Vagina (tissue), 2 donors: Measurements from ENCODE around the gene SUPT3H.

Source experiments
- POLR2A ChIP-seq, 2 donors: fragments of 450-650 bp; IDR thresholded peaks; one replicate each; pipeline ENCODE4 v1.6.1; 2017; ENCODE audit warnings: antibody characterized with exemption in 2 of 2, mild to moderate bottlenecking in 2 of 2, moderate library complexity in 2 of 2
- TF ChIP-seq, protein P1 (sequence below), 3 experiments: fragments of 450-650 bp in 2 of 3; fragments of 200-600 bp in 1 of 3; sonication (generic) in 1 of 3; IDR thresholded peaks; one replicate each; pipeline ENCODE4 v1.5.1; 2017 to 2019; ENCODE audit warnings: antibody characterized with exemption in 3 of 3, mild to moderate bottlenecking in 2 of 3, moderate library complexity in 2 of 3

GRCh38 chr6:44923444-44923843, 454.3 kb downstream of the SUPT3H start:
- TF ChIP-seq POLR2A (IDR thresholded peaks at IDR 0.05): no peak
- TF ChIP-seq, protein P1, sequence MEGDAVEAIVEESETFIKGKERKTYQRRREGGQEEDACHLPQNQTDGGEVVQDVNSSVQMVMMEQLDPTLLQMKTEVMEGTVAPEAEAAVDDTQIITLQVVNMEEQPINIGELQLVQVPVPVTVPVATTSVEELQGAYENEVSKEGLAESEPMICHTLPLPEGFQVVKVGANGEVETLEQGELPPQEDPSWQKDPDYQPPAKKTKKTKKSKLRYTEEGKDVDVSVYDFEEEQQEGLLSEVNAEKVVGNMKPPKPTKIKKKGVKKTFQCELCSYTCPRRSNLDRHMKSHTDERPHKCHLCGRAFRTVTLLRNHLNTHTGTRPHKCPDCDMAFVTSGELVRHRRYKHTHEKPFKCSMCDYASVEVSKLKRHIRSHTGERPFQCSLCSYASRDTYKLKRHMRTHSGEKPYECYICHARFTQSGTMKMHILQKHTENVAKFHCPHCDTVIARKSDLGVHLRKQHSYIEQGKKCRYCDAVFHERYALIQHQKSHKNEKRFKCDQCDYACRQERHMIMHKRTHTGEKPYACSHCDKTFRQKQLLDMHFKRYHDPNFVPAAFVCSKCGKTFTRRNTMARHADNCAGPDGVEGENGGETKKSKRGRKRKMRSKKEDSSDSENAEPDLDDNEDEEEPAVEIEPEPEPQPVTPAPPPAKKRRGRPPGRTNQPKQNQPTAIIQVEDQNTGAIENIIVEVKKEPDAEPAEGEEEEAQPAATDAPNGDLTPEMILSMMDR (IDR thresholded peaks at IDR 0.05): no peak
